ENCODE data around the gene STK11IP. TPM values are rescaled to one million over a fixed set of nuclear protein-coding genes. Genes with fewer than 3 reads are reported as not detected.

The STK11IP gene
- total and polyA plus RNA-seq, 2 donors (not counting 1 experiment from before 2014, with no cell fraction given): 46.8 to 55.6 TPM

- Histone ChIP-seq H3K9ac (ENCODE audit: low read length) (no peak overlapping the region), H3K4me3 (ENCODE audit: control extremely low read depth in 1 of 5, extremely low read depth in 1 of 5, insufficient read depth in 1 of 5, low read depth in 2 of 5, low read length in 4 of 5) (no peak overlapping the region), H3K9me3 (ENCODE audit: control extremely low read depth in 1 of 3, control insufficient read depth in 2 of 3, insufficient read depth in 1 of 3, low read length in 2 of 3) (peaks cover 0 to 4% (median 0%) of the 10 kb centered on the region in 3 donors), H3K4me2 (replicated peaks; ENCODE audit: low read depth, low read length, poor library complexity, severe bottlenecking) (no peak overlapping the region), H3K27me3 (replicated peaks in 1 of 4; ENCODE audit: control extremely low read depth in 1 of 4, control insufficient read depth in 3 of 4, insufficient read depth in 4 of 4, low read length in 3 of 4) (peaks cover 0 to 26% (median 14%) of the 10 kb centered on the region in 4 experiments), H4K20me1 (ENCODE audit: control insufficient read depth, insufficient read depth, low read length, poor library complexity, severe bottlenecking) (no peaks in the 10 kb centered on the region), H2AFZ (ENCODE audit: insufficient read depth, low read depth, low read length, poor library complexity, severe bottlenecking) (no peak overlapping the region), H3K27ac (ENCODE audit: low read length in 2 of 2) (no peak overlapping the region), H3K4me1 (ENCODE audit: control insufficient read depth in 2 of 2, insufficient read depth in 2 of 2, low read length in 2 of 2) (peaks cover 10 to 20% of the 10 kb centered on the region in 2 donors), H3K36me3 (replicated peaks in 1 of 2; ENCODE audit: control extremely low read depth in 1 of 2, control insufficient read depth in 1 of 2, extremely low read depth in 1 of 2, insufficient read depth in 2 of 2, low read length in 1 of 2) (no peaks in the 10 kb centered on the region), H3K79me2 (ENCODE audit: control insufficient read depth, insufficient read depth, low read length) (no peaks in the 10 kb centered on the region)
- Mint-ChIP-seq H3K4me3 (no peak overlapping the region), H3K4me1 (peaks cover 10% of the 10 kb centered on the region), H3K27ac (no peak overlapping the region), H3K9me3 (ENCODE audit: insufficient read depth) (no peaks in the 10 kb centered on the region), H3K27me3 (peaks cover 41% of the 10 kb centered on the region)
- POLR2A ChIA-PET: no interaction called here
- DNase-seq (no peak), ATAC-seq (ENCODE audit: low read depth) (no peak)
- TF ChIP-seq CTCF (IDR thresholded peaks at IDR 0.05) (no peak), EZH2 (IDR thresholded peaks at IDR 0.05; ENCODE audit: borderline replicate concordance, insufficient read depth, low read depth, low read length, poor library complexity, severe bottlenecking) (no peak)
- intact Hi-C loops (cut with micrococcal nuclease): no loop called here
- CTCF ChIA-PET: interaction anchor here (1.1 kb wide), 1 partner anchor 11 kb away, joined by 3 read pairs; no protein-coding TSS in a partner anchor
- 83% methylated on average over 9 of the region's 9 CpGs for WGBS (ENCODE audit: insufficient coverage)
Measured at GRCh38 chr2:219631406-219631891, 33.8 kb downstream of the STK11IP start.

- Mint-ChIP-seq H3K27ac (no peak overlapping the region), H3K9me3 (ENCODE audit: insufficient read depth) (no peaks in the 10 kb centered on the region), H3K27me3 (peaks cover 41% of the 10 kb centered on the region), H3K4me3 (no peak overlapping the region), H3K4me1 (peaks cover 3% of the 10 kb centered on the region)
- Histone ChIP-seq H3K4me2 (replicated peaks; ENCODE audit: low read depth, low read length, poor library complexity, severe bottlenecking) (no peak overlapping the region), H3K79me2 (ENCODE audit: control insufficient read depth, insufficient read depth, low read length) (no peaks in the 10 kb centered on the region), H3K36me3 (replicated peaks in 1 of 2; ENCODE audit: control extremely low read depth in 1 of 2, control insufficient read depth in 1 of 2, extremely low read depth in 1 of 2, insufficient read depth in 2 of 2, low read length in 1 of 2) (no peaks in the 10 kb centered on the region), H4K20me1 (ENCODE audit: control insufficient read depth, insufficient read depth, low read length, poor library complexity, severe bottlenecking) (no peaks in the 10 kb centered on the region), H3K27ac (ENCODE audit: low read length in 2 of 2) (no peak overlapping the region), H3K4me3 (ENCODE audit: control extremely low read depth in 1 of 5, extremely low read depth in 1 of 5, insufficient read depth in 1 of 5, low read depth in 2 of 5, low read length in 4 of 5) (no peak overlapping the region), H2AFZ (ENCODE audit: insufficient read depth, low read depth, low read length, poor library complexity, severe bottlenecking) (no peak overlapping the region), H3K27me3 (replicated peaks in 1 of 4; ENCODE audit: control extremely low read depth in 1 of 4, control insufficient read depth in 3 of 4, insufficient read depth in 4 of 4, low read length in 3 of 4) (peaks cover 0 to 26% (median 8%) of the 10 kb centered on the region in 4 experiments), H3K9me3 (ENCODE audit: control extremely low read depth in 1 of 3, control insufficient read depth in 2 of 3, insufficient read depth in 1 of 3, low read length in 2 of 3) (peaks cover 0 to 4% (median 0%) of the 10 kb centered on the region in 3 donors), H3K4me1 (ENCODE audit: control insufficient read depth in 2 of 2, insufficient read depth in 2 of 2, low read length in 2 of 2) (peaks cover 7 to 15% of the 10 kb centered on the region in 2 donors), H3K9ac (ENCODE audit: low read length) (no peak overlapping the region)
- DNase-seq (no peak), ATAC-seq (ENCODE audit: low read depth) (no peak)
- no peak for TF ChIP-seq EZH2 (IDR thresholded peaks at IDR 0.05; ENCODE audit: borderline replicate concordance, insufficient read depth, low read depth, low read length, poor library complexity, severe bottlenecking)
- no peak for TF ChIP-seq CTCF (IDR thresholded peaks at IDR 0.05)
- ChIA-PET POLR2A (no interaction called here), CTCF (interaction anchor here (1.1 kb wide), 1 partner anchor 10 kb away, joined by 3 read pairs; no protein-coding TSS in a partner anchor)
- intact Hi-C loops (cut with micrococcal nuclease): no loop called here
- WGBS (ENCODE audit: insufficient coverage): 89% methylated on average over 33 of the region's 34 CpGs
Measured at GRCh38 chr2:219631904-219632759, 34.5 kb downstream of the STK11IP start.
